WTC11 (cell line): ENCODE results near the gene LMBR1. TPM values are rescaled to one million over a fixed set of nuclear protein-coding genes. Genes with fewer than 3 reads are reported as not detected.

Source experiments
- ATAC-seq: fragments of 200-7000 bp; cut with Tn5 transposase; 2 replicates; pipeline ENCODE4 v1.10.0; 2021; ENCODE audit warnings: mild to moderate bottlenecking, moderate library complexity
- CTCF ChIA-PET: fragments of 300-600 bp; sonication (Branson Sonifier 250); formaldehyde crosslinking; loops from one replicate; lab custom pipeline; 2021; ENCODE audit warnings: antibody characterized with exemption; lab: Charles Lee
- POLR2A ChIA-PET: fragments of 350-600 bp; sonication (Branson Sonifier 250); formaldehyde crosslinking; loops from one replicate; lab custom pipeline; 2021; ENCODE audit warnings: antibody characterized with exemption; lab: Charles Lee
- DNase-seq: peaks from one replicate; pipeline ENCODE4 v3.0.0; 2021; ENCODE audit warnings: low spot score
- H3K27ac Mint-ChIP-seq: 2 replicates; pipeline ENCODE4 v1.8.0; 2021; ENCODE audit warnings: mixed read lengths
- H3K27me3 Mint-ChIP-seq: 2 replicates; pipeline ENCODE4 v1.8.0; 2021; ENCODE audit warnings: low read depth, mild to moderate bottlenecking, moderate library complexity, mixed read lengths
- H3K36me3 Mint-ChIP-seq: 2 replicates; pipeline ENCODE4 v1.8.0; 2021; ENCODE audit warnings: mixed read lengths
- H3K4me1 Mint-ChIP-seq: 2 replicates; pipeline ENCODE4 v1.8.0; 2022; ENCODE audit warnings: mixed read lengths
- H3K4me3 Mint-ChIP-seq: 2 replicates; pipeline ENCODE4 v1.8.0; 2021; ENCODE audit warnings: mild to moderate bottlenecking, moderate library complexity, mixed read lengths
- H3K9me3 Mint-ChIP-seq: 2 replicates; pipeline ENCODE4 v1.8.0; 2021; ENCODE audit warnings: mixed read lengths
- ETV6 ChIP-seq: sonication (generic); formaldehyde crosslinking; IDR thresholded peaks from 2 replicates; pipeline ENCODE4 v1.8.1; 2022; ENCODE audit warnings: mild to moderate bottlenecking, missing genetic modification reagents
- FOXK1 ChIP-seq: sonication (generic); formaldehyde crosslinking; IDR thresholded peaks from 2 replicates; pipeline ENCODE4 v1.8.0; 2022; ENCODE audit warnings: mild to moderate bottlenecking, moderate library complexity, missing genetic modification reagents
- NFYB ChIP-seq: sonication (generic); formaldehyde crosslinking; conservative IDR thresholded peaks from 2 replicates; pipeline ENCODE4 v1.8.0; 2022; ENCODE audit warnings: low read depth, missing genetic modification reagents
- TP53 ChIP-seq: sonication (generic); formaldehyde crosslinking; IDR thresholded peaks from 2 replicates; pipeline ENCODE4 v1.8.1; 2023; ENCODE audit warnings: mild to moderate bottlenecking, missing genetic modification reagents
- ZNF121 ChIP-seq: sonication (generic); formaldehyde crosslinking; IDR thresholded peaks from 2 replicates; pipeline ENCODE4 v1.8.0; 2023; ENCODE audit warnings: missing genetic modification reagents
- ZNF671 ChIP-seq: fragments of 250-450 bp; sonication (Bioruptor Pico); IDR thresholded peaks from 2 replicates; pipeline ENCODE4 v1.8.0; 2021; ENCODE audit warnings: mild to moderate bottlenecking
- total RNA-seq: library from RNA; stranded (reverse); gene quantifications from 3 replicates; pipeline ENCODE4 v1.2.3, GENCODE V29; 2021
- TF ChIP-seq, protein P1 (sequence below): sonication (generic); formaldehyde crosslinking; IDR thresholded peaks from 2 replicates; pipeline ENCODE4 v1.8.1; 2023; ENCODE audit warnings: mild to moderate bottlenecking, missing genetic modification reagents, borderline replicate concordance
- TF ChIP-seq, protein P2 (sequence below): sonication (generic); formaldehyde crosslinking; IDR thresholded peaks from 2 replicates; pipeline ENCODE4 v1.8.0; 2022; ENCODE audit warnings: missing genetic modification reagents
- TF ChIP-seq, protein P3 (sequence below): fragments of 250-450 bp; sonication (Bioruptor Pico); IDR thresholded peaks from 2 replicates; pipeline ENCODE4 v2.1.2; 2022; ENCODE audit warnings: mild to moderate bottlenecking, moderate library complexity
- TF ChIP-seq, protein P4 (sequence below): fragments of 250-450 bp; sonication (Bioruptor Pico); IDR thresholded peaks from 2 replicates; pipeline ENCODE4 v1.9.0; 2021; ENCODE audit warnings: mild to moderate bottlenecking, borderline replicate concordance
- TF ChIP-seq, protein P5 (sequence below): sonication (generic); formaldehyde crosslinking; IDR thresholded peaks from 2 replicates; pipeline ENCODE4 v1.8.0; 2022; ENCODE audit warnings: mild to moderate bottlenecking, missing genetic modification reagents

Gene LMBR1
- total RNA-seq, 1 experiment from 2014 or later = 55.6 TPM

DNA sequence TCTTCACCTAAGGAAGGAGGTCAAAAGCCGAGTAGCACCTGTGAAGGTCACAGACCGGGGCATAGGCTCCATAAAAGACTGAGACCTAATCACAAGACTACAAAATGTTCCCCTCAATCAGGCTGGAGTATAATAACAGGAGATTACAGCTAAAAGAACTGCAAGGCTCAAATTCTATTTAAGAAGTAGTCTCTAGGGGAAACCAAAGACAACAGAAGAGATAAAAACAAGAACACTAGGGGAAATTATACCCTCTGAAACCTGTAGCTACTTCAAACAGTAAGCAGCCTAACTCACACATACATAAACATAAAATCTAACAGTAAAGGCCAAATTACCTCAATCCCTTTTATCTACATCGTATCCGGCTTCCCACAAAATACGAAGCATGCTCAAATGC, 38.3 kb downstream of the LMBR1 start:
- DNase-seq = no peak
- H3K9me3 Mint-ChIP-seq = peaks cover 47% of the 10 kb centered on the region
- peaks cover 9% of the 10 kb centered on the region for H3K4me1 Mint-ChIP-seq
- peaks cover 54% of the 10 kb centered on the region for H3K36me3 Mint-ChIP-seq
- TF ChIP-seq TP53 (CRISPR knock-in tag) = no peak
- no peak for TF ChIP-seq ETV6 (CRISPR knock-in tag)
- TF ChIP-seq, protein P1, sequence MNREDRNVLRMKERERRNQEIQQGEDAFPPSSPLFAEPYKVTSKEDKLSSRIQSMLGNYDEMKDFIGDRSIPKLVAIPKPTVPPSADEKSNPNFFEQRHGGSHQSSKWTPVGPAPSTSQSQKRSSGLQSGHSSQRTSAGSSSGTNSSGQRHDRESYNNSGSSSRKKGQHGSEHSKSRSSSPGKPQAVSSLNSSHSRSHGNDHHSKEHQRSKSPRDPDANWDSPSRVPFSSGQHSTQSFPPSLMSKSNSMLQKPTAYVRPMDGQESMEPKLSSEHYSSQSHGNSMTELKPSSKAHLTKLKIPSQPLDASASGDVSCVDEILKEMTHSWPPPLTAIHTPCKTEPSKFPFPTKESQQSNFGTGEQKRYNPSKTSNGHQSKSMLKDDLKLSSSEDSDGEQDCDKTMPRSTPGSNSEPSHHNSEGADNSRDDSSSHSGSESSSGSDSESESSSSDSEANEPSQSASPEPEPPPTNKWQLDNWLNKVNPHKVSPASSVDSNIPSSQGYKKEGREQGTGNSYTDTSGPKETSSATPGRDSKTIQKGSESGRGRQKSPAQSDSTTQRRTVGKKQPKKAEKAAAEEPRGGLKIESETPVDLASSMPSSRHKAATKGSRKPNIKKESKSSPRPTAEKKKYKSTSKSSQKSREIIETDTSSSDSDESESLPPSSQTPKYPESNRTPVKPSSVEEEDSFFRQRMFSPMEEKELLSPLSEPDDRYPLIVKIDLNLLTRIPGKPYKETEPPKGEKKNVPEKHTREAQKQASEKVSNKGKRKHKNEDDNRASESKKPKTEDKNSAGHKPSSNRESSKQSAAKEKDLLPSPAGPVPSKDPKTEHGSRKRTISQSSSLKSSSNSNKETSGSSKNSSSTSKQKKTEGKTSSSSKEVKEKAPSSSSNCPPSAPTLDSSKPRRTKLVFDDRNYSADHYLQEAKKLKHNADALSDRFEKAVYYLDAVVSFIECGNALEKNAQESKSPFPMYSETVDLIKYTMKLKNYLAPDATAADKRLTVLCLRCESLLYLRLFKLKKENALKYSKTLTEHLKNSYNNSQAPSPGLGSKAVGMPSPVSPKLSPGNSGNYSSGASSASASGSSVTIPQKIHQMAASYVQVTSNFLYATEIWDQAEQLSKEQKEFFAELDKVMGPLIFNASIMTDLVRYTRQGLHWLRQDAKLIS (CRISPR knock-in tag) = no peak
- TF ChIP-seq, protein P2, sequence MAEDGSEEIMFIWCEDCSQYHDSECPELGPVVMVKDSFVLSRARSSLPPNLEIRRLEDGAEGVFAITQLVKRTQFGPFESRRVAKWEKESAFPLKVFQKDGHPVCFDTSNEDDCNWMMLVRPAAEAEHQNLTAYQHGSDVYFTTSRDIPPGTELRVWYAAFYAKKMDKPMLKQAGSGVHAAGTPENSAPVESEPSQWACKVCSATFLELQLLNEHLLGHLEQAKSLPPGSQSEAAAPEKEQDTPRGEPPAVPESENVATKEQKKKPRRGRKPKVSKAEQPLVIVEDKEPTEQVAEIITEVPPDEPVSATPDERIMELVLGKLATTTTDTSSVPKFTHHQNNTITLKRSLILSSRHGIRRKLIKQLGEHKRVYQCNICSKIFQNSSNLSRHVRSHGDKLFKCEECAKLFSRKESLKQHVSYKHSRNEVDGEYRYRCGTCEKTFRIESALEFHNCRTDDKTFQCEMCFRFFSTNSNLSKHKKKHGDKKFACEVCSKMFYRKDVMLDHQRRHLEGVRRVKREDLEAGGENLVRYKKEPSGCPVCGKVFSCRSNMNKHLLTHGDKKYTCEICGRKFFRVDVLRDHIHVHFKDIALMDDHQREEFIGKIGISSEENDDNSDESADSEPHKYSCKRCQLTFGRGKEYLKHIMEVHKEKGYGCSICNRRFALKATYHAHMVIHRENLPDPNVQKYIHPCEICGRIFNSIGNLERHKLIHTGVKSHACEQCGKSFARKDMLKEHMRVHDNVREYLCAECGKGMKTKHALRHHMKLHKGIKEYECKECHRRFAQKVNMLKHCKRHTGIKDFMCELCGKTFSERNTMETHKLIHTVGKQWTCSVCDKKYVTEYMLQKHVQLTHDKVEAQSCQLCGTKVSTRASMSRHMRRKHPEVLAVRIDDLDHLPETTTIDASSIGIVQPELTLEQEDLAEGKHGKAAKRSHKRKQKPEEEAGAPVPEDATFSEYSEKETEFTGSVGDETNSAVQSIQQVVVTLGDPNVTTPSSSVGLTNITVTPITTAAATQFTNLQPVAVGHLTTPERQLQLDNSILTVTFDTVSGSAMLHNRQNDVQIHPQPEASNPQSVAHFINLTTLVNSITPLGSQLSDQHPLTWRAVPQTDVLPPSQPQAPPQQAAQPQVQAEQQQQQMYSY = no peak
- no peak for TF ChIP-seq ZNF121 (CRISPR knock-in tag)
- TF ChIP-seq, protein P3, sequence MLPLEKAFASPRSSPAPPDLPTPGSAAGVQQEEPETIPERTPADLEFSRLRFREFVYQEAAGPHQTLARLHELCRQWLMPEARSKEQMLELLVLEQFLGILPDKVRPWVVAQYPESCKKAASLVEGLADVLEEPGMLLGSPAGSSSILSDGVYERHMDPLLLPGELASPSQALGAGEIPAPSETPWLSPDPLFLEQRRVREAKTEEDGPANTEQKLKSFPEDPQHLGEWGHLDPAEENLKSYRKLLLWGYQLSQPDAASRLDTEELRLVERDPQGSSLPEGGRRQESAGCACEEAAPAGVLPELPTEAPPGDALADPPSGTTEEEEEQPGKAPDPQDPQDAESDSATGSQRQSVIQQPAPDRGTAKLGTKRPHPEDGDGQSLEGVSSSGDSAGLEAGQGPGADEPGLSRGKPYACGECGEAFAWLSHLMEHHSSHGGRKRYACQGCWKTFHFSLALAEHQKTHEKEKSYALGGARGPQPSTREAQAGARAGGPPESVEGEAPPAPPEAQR (CRISPR knock-in tag) = no peak
- no peak for TF ChIP-seq FOXK1 (CRISPR knock-in tag)
- TF ChIP-seq, all 79 proteins: peak for 0
- CTCF ChIA-PET = no interaction called here
- no peak for ATAC-seq
- POLR2A ChIA-PET = no interaction called here
- Mint-ChIP-seq H3K27ac (no peak overlapping the region), H3K27me3 (no peaks in the 10 kb centered on the region), H3K4me3 (no peak overlapping the region)

DNA sequence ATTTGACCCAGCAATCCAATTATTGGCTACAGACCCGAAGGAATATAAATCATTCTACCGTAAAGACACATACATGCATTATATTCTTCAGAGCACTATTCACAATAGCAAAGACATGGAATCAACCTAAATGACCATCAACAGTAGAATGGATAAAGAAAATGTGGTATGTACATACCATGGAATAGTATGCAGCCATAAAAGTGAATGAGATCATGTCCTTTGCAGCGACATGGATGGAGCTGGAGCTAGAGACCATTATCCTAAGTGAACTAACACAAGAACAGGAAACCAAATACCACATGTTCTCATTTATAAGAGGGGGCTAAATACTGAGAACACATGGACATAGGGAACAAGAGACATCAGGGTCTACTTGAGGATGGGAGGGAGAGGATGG, 44.0 kb downstream of the LMBR1 start:
- CTCF ChIA-PET = no interaction called here
- H3K9me3 Mint-ChIP-seq = peaks cover 8% of the 10 kb centered on the region; the same call in 1 of the 2 replicates

More for the DNA sequence above, 44.0 kb downstream of the LMBR1 start:
- H3K4me1 Mint-ChIP-seq = peaks cover 2% of the 10 kb centered on the region; the same call in 1 of the 2 replicates
- POLR2A ChIA-PET = no interaction called here
- no peak for ATAC-seq
- H3K27me3 Mint-ChIP-seq = no peaks in the 10 kb centered on the region
- TF ChIP-seq ZNF671 (CRISPR knock-in tag) = no peak
- TF ChIP-seq, protein P4, sequence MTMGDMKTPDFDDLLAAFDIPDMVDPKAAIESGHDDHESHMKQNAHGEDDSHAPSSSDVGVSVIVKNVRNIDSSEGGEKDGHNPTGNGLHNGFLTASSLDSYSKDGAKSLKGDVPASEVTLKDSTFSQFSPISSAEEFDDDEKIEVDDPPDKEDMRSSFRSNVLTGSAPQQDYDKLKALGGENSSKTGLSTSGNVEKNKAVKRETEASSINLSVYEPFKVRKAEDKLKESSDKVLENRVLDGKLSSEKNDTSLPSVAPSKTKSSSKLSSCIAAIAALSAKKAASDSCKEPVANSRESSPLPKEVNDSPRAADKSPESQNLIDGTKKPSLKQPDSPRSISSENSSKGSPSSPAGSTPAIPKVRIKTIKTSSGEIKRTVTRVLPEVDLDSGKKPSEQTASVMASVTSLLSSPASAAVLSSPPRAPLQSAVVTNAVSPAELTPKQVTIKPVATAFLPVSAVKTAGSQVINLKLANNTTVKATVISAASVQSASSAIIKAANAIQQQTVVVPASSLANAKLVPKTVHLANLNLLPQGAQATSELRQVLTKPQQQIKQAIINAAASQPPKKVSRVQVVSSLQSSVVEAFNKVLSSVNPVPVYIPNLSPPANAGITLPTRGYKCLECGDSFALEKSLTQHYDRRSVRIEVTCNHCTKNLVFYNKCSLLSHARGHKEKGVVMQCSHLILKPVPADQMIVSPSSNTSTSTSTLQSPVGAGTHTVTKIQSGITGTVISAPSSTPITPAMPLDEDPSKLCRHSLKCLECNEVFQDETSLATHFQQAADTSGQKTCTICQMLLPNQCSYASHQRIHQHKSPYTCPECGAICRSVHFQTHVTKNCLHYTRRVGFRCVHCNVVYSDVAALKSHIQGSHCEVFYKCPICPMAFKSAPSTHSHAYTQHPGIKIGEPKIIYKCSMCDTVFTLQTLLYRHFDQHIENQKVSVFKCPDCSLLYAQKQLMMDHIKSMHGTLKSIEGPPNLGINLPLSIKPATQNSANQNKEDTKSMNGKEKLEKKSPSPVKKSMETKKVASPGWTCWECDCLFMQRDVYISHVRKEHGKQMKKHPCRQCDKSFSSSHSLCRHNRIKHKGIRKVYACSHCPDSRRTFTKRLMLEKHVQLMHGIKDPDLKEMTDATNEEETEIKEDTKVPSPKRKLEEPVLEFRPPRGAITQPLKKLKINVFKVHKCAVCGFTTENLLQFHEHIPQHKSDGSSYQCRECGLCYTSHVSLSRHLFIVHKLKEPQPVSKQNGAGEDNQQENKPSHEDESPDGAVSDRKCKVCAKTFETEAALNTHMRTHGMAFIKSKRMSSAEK (CRISPR knock-in tag) = no peak
- no peak for TF ChIP-seq NFYB (CRISPR knock-in tag)
- TF ChIP-seq, protein P5, sequence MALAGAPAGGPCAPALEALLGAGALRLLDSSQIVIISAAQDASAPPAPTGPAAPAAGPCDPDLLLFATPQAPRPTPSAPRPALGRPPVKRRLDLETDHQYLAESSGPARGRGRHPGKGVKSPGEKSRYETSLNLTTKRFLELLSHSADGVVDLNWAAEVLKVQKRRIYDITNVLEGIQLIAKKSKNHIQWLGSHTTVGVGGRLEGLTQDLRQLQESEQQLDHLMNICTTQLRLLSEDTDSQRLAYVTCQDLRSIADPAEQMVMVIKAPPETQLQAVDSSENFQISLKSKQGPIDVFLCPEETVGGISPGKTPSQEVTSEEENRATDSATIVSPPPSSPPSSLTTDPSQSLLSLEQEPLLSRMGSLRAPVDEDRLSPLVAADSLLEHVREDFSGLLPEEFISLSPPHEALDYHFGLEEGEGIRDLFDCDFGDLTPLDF (CRISPR knock-in tag) = no peak
- TF ChIP-seq, all 79 proteins: peak for 0
- Mint-ChIP-seq H3K27ac (no peak overlapping the region), H3K36me3 (peaks cover 4% of the 10 kb centered on the region), H3K4me3 (no peak overlapping the region)
- DNase-seq = no peak
